ENCODE measurements around the gene SSMEM1.

DNA sequence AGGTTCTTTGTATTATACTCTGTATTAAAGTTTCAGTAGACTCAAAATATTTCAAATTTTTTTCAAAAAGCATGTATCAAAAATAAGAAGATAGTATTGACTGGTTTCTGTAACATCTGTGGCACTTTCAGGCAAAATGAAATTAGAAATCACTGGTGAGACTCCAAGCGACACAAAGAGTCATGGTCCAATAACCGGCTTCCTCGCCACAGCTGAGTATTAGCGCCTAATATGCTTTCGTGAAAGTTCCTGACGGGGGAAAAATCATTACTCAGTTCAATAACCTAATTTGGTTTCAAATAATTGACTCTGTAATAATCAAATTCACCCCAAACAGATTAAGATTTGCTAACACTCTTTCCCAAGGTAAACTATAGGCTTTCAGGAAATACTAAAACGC is 15.9 kb upstream of the SSMEM1 start:
- TF ChIP-seq, protein P1, sequence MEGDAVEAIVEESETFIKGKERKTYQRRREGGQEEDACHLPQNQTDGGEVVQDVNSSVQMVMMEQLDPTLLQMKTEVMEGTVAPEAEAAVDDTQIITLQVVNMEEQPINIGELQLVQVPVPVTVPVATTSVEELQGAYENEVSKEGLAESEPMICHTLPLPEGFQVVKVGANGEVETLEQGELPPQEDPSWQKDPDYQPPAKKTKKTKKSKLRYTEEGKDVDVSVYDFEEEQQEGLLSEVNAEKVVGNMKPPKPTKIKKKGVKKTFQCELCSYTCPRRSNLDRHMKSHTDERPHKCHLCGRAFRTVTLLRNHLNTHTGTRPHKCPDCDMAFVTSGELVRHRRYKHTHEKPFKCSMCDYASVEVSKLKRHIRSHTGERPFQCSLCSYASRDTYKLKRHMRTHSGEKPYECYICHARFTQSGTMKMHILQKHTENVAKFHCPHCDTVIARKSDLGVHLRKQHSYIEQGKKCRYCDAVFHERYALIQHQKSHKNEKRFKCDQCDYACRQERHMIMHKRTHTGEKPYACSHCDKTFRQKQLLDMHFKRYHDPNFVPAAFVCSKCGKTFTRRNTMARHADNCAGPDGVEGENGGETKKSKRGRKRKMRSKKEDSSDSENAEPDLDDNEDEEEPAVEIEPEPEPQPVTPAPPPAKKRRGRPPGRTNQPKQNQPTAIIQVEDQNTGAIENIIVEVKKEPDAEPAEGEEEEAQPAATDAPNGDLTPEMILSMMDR (IDR thresholded peaks at IDR 0.05; ENCODE audit: insufficient read depth, low read length, poor library complexity, severe bottlenecking): no peak
- no peak for TF ChIP-seq EZH2phosphoT487 (conservative IDR thresholded peaks at IDR 0.05; ENCODE audit: low read length)

Data from SU-DHL-6 (cell line).